Adrenal gland (tissue), 5 donors: ENCODE measurements around the gene PES1.

Experiments
- POLR2A ChIP-seq, 2 donors: fragments of 450-650 bp; IDR thresholded peaks; one replicate each; pipeline ENCODE4 v1.6.1; 2017; ENCODE audit warnings: antibody characterized with exemption in 2 of 2, mild to moderate bottlenecking in 2 of 2, moderate library complexity in 1 of 2
- TF ChIP-seq, protein P1 (sequence below), 6 experiments: fragments of 450-650 bp in 4 of 6; fragments of 200-600 bp in 2 of 6; sonication (generic) in 1 of 6; IDR thresholded peaks; 1 replicate in 5 of 6; 2 replicates in 1 of 6; pipeline versions ENCODE4 v1.5.1 to v1.8.0; 2016 to 2021; ENCODE audit warnings: antibody characterized with exemption in 6 of 6, mild to moderate bottlenecking in 2 of 6, moderate library complexity in 1 of 6
- donor health status: DM: no; HTN: no; CAD: no.

DNA sequence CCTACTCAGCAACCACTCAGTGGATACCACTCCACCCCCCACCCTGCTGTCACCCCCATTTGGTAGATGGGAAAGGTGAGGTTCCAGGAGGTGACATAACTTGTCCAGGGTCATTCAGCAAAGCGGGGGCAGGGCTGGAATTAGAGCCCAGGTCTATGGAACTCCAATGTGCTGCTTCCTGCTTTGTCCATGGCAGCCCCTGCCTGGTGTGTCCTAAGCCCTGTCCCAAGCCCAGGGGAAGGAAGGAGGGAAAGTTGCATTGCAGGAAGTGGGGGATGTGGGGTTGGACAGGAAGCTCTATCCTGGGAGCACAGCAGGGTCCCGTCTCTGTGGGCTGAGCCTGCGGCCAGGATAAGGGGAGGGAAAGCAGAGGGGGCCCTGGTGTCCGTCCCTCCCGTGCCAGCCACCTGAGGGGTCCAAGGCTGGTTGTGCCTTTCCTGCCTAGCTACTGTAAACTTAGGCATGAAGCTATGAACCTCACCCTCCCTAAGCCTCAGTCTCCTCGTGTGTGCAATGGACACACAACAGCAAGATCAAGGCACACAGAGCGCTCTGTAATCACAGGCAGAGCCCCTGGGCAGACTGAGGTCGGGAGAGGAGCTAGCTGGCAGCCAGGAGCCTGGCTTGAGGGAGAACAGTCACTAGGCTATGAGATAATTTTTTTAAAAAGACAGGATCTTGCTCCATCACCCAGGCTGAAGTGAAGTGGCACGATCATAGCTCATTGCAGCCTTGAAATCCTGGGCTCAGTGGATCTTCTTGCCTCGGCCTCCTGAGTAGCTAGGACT, 30.1 kb downstream of the PES1 start:
- TF ChIP-seq POLR2A (IDR thresholded peaks at IDR 0.05): no peak
- TF ChIP-seq, protein P1, sequence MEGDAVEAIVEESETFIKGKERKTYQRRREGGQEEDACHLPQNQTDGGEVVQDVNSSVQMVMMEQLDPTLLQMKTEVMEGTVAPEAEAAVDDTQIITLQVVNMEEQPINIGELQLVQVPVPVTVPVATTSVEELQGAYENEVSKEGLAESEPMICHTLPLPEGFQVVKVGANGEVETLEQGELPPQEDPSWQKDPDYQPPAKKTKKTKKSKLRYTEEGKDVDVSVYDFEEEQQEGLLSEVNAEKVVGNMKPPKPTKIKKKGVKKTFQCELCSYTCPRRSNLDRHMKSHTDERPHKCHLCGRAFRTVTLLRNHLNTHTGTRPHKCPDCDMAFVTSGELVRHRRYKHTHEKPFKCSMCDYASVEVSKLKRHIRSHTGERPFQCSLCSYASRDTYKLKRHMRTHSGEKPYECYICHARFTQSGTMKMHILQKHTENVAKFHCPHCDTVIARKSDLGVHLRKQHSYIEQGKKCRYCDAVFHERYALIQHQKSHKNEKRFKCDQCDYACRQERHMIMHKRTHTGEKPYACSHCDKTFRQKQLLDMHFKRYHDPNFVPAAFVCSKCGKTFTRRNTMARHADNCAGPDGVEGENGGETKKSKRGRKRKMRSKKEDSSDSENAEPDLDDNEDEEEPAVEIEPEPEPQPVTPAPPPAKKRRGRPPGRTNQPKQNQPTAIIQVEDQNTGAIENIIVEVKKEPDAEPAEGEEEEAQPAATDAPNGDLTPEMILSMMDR (IDR thresholded peaks at IDR 0.05): no peak
